ENCODE results near the gene CDCP1. TPM values are rescaled to one million over a fixed set of nuclear protein-coding genes. Genes with fewer than 3 reads are reported as not detected.

CDCP1 gene
- total RNA-seq, 2 experiments from 2014 or later: 1.7 to 1.8 TPM

- intact Hi-C loops (cut with DNase I, micrococcal nuclease): no loop called here
- CTCF ChIA-PET: no interaction called here
- Histone ChIP-seq H3K36me3 (ENCODE audit: insufficient read depth, low read length) (no peaks in the 10 kb centered on the region), H3K27ac (ENCODE audit: low read depth in 1 of 2, low read length in 2 of 2) (no peak overlapping the region), H3K4me1 (ENCODE audit: insufficient read depth, low read length) (no peaks in the 10 kb centered on the region), H3K27me3 (ENCODE audit: control insufficient read depth in 1 of 2, insufficient read depth in 2 of 2, low read length in 2 of 2) (peaks cover 0 to 8% of the 10 kb centered on the region in 2 experiments), H3K9me3 (ENCODE audit: control insufficient read depth in 1 of 2, insufficient read depth in 1 of 2, low read length in 2 of 2) (no peaks in the 10 kb centered on the region), H3K4me3 (ENCODE audit: low read length) (no peak overlapping the region)
- no peak for TF ChIP-seq CTCF (IDR thresholded peaks at IDR 0.05)
- no peak overlapping the region for H3K4me3 Mint-ChIP-seq
- ATAC-seq (ENCODE audit: poor library complexity): no peak
- POLR2A ChIA-PET: no interaction called here
- no peak overlapping the region for H3K27ac Mint-ChIP-seq
- DNase-seq: no peak
- no peaks in the 10 kb centered on the region for H3K27me3 Mint-ChIP-seq
- H3K9me3 Mint-ChIP-seq: no peaks in the 10 kb centered on the region
- no peaks in the 10 kb centered on the region for H3K4me1 Mint-ChIP-seq (ENCODE audit: low read depth)
- no peaks in the 10 kb centered on the region for H3K36me3 Mint-ChIP-seq (ENCODE audit: low read depth)
Measured at GRCh38 chr3:45051685-45052084, 94.5 kb downstream of the CDCP1 start.

- ATAC-seq (ENCODE audit: poor library complexity) (no peak), DNase-seq (no peak)
- H3K27ac Mint-ChIP-seq: no peak overlapping the region
- no peaks in the 10 kb centered on the region for H3K27me3 Mint-ChIP-seq
- Histone ChIP-seq H3K27ac (ENCODE audit: low read depth in 1 of 2, low read length in 2 of 2) (no peak overlapping the region), H3K4me1 (ENCODE audit: insufficient read depth, low read length) (no peaks in the 10 kb centered on the region), H3K27me3 (ENCODE audit: control insufficient read depth in 1 of 2, insufficient read depth in 2 of 2, low read length in 2 of 2) (peaks cover 0 to 8% of the 10 kb centered on the region in 2 experiments), H3K4me3 (ENCODE audit: low read length) (no peak overlapping the region), H3K36me3 (ENCODE audit: insufficient read depth, low read length) (no peaks in the 10 kb centered on the region), H3K9me3 (ENCODE audit: control insufficient read depth in 1 of 2, insufficient read depth in 1 of 2, low read length in 2 of 2) (no peaks in the 10 kb centered on the region)
- intact Hi-C loops (cut with DNase I, micrococcal nuclease): loop anchor here in 1 of 2 experiments (10.0 kb wide), 1 partner anchor 875 kb away; no protein-coding TSS in a partner anchor
- TF ChIP-seq CTCF (IDR thresholded peaks at IDR 0.05): no peak
- POLR2A ChIA-PET: interaction anchor here (1.0 kb wide), 1 partner anchor 10 kb away, joined by 3 read pairs; no protein-coding TSS in a partner anchor
- H3K4me1 Mint-ChIP-seq (ENCODE audit: low read depth): no peaks in the 10 kb centered on the region
- no peak overlapping the region for H3K4me3 Mint-ChIP-seq
- no peaks in the 10 kb centered on the region for H3K36me3 Mint-ChIP-seq (ENCODE audit: low read depth)
- no peaks in the 10 kb centered on the region for H3K9me3 Mint-ChIP-seq
- CTCF ChIA-PET: no interaction called here
Measured at GRCh38 chr3:45049807-45050206, 96.4 kb downstream of the CDCP1 start.

- Histone ChIP-seq H3K36me3 (ENCODE audit: insufficient read depth, low read length) (no peaks in the 10 kb centered on the region), H3K9me3 (ENCODE audit: control insufficient read depth in 1 of 2, insufficient read depth in 1 of 2, low read length in 2 of 2) (no peaks in the 10 kb centered on the region), H3K27me3 (ENCODE audit: control insufficient read depth in 1 of 2, insufficient read depth in 2 of 2, low read length in 2 of 2) (peaks cover 0 to 8% of the 10 kb centered on the region in 2 experiments), H3K4me3 (ENCODE audit: low read length) (no peak overlapping the region), H3K27ac (ENCODE audit: low read depth in 1 of 2, low read length in 2 of 2) (no peak overlapping the region), H3K4me1 (ENCODE audit: insufficient read depth, low read length) (no peaks in the 10 kb centered on the region)
- Mint-ChIP-seq H3K36me3 (ENCODE audit: low read depth) (no peaks in the 10 kb centered on the region), H3K4me1 (ENCODE audit: low read depth) (no peaks in the 10 kb centered on the region), H3K27ac (no peak overlapping the region), H3K4me3 (no peak overlapping the region), H3K27me3 (no peaks in the 10 kb centered on the region), H3K9me3 (no peaks in the 10 kb centered on the region)
- no peak for TF ChIP-seq CTCF (IDR thresholded peaks at IDR 0.05)
- no peak for DNase-seq
- no peak for ATAC-seq (ENCODE audit: poor library complexity)
- ChIA-PET CTCF (interaction anchor here (0.7 kb wide), 1 partner anchor 162 kb away, joined by 3 read pairs; no protein-coding TSS in a partner anchor), POLR2A (no interaction called here)
- intact Hi-C loops (cut with DNase I, micrococcal nuclease): loop anchor here in 1 of 2 experiments (10.0 kb wide), 1 partner anchor 877 kb away; no protein-coding TSS in a partner anchor
Measured at GRCh38 chr3:45048244-45048643, 97.9 kb downstream of the CDCP1 start.
